ENCODE results near the gene ZNF865. TPM values are rescaled to one million over a fixed set of nuclear protein-coding genes. Genes with fewer than 3 reads are reported as not detected.

Gene ZNF865
- total RNA-seq, 1 donor from 2014 or later: 5.6 TPM

DNA sequence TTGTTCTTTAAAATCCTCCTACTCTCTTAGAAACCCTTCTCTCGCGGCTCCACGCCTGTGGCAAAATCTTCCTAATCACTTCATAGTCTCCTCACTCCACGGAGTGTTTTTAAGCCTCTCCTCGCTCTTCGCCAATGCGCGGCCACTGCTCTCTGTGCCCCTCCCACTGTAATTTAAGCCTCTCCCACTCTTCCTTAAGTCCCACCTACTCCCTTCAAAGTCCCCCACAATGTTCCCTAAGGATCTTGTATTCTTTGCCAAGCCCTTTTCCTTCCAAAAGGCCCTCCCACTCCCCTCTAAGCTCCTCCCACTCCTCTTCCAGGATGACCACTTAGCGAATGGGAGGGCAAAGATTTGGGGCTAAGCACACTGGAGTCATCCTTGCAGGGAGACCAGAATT, 7.4 kb upstream of the ZNF865 start:
- Histone ChIP-seq H3K36me3 (ENCODE audit: control insufficient read depth, insufficient read depth, low read length) (no peaks in the 10 kb centered on the region), H3K4me3 (ENCODE audit: low read depth, low read length) (no peak overlapping the region), H3K27me3 (ENCODE audit: control insufficient read depth, insufficient read depth, low read length) (no peaks in the 10 kb centered on the region)
- no peak for DNase-seq (ENCODE audit: low read depth)
- TF ChIP-seq, protein P1, sequence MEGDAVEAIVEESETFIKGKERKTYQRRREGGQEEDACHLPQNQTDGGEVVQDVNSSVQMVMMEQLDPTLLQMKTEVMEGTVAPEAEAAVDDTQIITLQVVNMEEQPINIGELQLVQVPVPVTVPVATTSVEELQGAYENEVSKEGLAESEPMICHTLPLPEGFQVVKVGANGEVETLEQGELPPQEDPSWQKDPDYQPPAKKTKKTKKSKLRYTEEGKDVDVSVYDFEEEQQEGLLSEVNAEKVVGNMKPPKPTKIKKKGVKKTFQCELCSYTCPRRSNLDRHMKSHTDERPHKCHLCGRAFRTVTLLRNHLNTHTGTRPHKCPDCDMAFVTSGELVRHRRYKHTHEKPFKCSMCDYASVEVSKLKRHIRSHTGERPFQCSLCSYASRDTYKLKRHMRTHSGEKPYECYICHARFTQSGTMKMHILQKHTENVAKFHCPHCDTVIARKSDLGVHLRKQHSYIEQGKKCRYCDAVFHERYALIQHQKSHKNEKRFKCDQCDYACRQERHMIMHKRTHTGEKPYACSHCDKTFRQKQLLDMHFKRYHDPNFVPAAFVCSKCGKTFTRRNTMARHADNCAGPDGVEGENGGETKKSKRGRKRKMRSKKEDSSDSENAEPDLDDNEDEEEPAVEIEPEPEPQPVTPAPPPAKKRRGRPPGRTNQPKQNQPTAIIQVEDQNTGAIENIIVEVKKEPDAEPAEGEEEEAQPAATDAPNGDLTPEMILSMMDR (IDR thresholded peaks at IDR 0.05; ENCODE audit: insufficient read depth, low read length, poor library complexity, severe bottlenecking): no peak

GRCh38 chr19:55598719-55599467, 6.6 kb upstream of the ZNF865 start:
- peak; percentile 73 for DNase-seq (ENCODE audit: low read depth)
- Histone ChIP-seq H3K4me3 (ENCODE audit: low read depth, low read length) (peak overlapping the region; percentile 91), H3K36me3 (ENCODE audit: control insufficient read depth, insufficient read depth, low read length) (no peaks in the 10 kb centered on the region), H3K27me3 (ENCODE audit: control insufficient read depth, insufficient read depth, low read length) (no peaks in the 10 kb centered on the region)
- TF ChIP-seq, protein P1 (IDR thresholded peaks at IDR 0.05; ENCODE audit: insufficient read depth, low read length, poor library complexity, severe bottlenecking): no peak

DNA sequence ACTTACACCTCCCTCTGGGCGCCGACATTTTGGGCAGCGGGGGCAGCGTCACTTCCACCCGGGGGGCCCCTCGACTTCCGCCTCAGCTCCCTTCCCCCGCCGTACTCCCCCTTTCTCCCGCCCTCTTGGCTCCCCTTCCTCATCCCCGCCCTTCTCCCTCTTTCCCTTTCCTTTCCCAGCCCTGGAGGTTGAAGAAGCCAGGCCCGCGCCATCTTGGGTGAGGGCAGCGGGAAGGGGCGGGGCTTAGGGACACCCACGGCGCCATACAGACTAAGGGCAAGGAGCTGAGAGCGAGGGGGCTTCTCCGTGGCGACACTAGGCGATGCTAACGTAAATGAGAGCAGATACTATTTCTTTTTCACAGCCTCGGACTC, 6.0 kb upstream of the ZNF865 start, which contains the start of gene FIZ1:
FIZ1 (minus strand) TSS at position 50 of the 374 bp plus-strand sequence. CDS start 1,652 bp downstream, outside the sequence.
- peak; percentile 82 for DNase-seq (ENCODE audit: low read depth)
- TF ChIP-seq, protein P1 (IDR thresholded peaks at IDR 0.05; ENCODE audit: insufficient read depth, low read length, poor library complexity, severe bottlenecking): no peak
- H3K27me3 ChIP-seq (ENCODE audit: control insufficient read depth, insufficient read depth, low read length): no peaks in the 10 kb centered on the region
- H3K4me3 ChIP-seq (ENCODE audit: low read depth, low read length): peak within 1 kb of the TSS; percentile 91
- no peaks in the 10 kb centered on the region for H3K36me3 ChIP-seq (ENCODE audit: control insufficient read depth, insufficient read depth, low read length)

DNA sequence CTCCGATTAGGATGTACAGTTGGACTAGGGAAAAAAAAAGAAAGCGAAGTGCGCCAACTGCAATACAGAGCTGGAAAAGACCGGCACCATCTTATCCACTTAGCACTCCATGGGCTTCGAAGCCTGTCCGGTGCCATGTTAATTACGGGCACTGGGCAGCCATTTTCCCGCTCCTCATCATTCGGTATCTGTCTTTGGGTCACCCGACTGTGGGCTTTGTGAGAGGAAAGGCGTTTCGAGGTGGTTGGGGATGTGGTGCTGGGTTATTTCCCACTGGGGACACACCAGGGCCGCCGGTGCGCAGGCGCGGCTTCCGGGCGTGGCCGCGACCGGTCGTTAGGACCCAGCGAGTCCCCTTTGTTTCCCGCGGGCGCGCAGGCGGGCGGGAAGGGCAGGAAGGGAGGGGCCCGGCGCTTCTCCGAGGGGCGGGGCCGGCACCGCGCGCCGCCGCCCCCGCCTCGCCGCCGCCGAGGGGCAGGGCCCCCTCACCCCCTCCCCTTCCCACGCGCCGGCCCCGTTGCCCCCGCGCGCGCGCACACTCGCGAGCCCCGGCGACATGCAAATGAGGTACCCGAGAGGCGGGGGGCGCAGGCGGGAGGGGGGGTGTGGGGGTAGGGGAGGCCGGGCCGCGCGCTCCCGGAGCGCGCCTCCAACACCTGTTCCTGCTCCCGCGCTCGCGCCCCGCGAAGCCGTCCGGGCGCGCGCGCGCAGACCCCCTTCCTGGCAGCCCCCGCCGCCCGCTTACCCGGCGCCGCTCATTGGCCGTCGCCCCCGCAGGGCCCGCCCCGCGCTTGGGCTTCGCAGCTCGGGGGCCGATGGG, 5.4 kb upstream of the ZNF865 start, which contains the start of gene ZNF524:
ZNF524 (plus strand) TSS at position 447 of the 820 bp plus-strand sequence. CDS start 1,825 bp downstream, outside the sequence.
- no peaks in the 10 kb centered on the region for H3K27me3 ChIP-seq (ENCODE audit: control insufficient read depth, insufficient read depth, low read length)
- TF ChIP-seq, protein P1 (IDR thresholded peaks at IDR 0.05; ENCODE audit: insufficient read depth, low read length, poor library complexity, severe bottlenecking): no peak
- H3K36me3 ChIP-seq (ENCODE audit: control insufficient read depth, insufficient read depth, low read length): no peaks in the 10 kb centered on the region
- no peak for DNase-seq (ENCODE audit: low read depth)
- peak within 1 kb of the TSS; percentile 91 for H3K4me3 ChIP-seq (ENCODE audit: low read depth, low read length)

DNA sequence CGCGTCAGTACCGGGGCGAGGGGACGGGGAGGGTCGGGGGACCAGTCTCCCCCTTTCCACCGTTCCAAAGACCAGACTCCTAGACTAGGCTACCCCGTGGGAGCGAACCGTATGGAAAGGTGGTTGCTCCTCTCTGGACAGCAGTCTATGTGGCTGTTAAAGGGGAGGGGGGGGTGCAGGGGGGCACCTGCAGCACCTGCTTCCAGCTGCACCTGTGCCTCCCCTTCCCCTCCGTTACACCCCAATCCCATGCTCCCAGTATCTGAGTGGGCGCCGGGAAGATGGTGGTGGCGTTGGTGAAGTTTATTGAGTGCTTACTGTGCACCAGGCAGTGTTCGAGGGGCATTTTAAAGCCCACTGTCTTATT, 4.8 kb upstream of the ZNF865 start:
- Histone ChIP-seq H3K4me3 (ENCODE audit: low read depth, low read length) (peak overlapping the region; percentile 91), H3K27me3 (ENCODE audit: control insufficient read depth, insufficient read depth, low read length) (no peaks in the 10 kb centered on the region), H3K36me3 (ENCODE audit: control insufficient read depth, insufficient read depth, low read length) (no peaks in the 10 kb centered on the region)
- no peak for DNase-seq (ENCODE audit: low read depth)
- TF ChIP-seq, protein P1 (IDR thresholded peaks at IDR 0.05; ENCODE audit: insufficient read depth, low read length, poor library complexity, severe bottlenecking): no peak

All from kidney epithelial cell (primary cell).